ENCODE results near the gene TEX2.

- no peak for TF ChIP-seq CTCF (IDR thresholded peaks at IDR 0.05)
- TF ChIP-seq POLR2A (IDR thresholded peaks at IDR 0.05): no peak
Observed at GRCh38 chr17:64170286-64170685, 92.8 kb downstream of the TEX2 start.
